HCT116 (cell line): ENCODE results near the gene SPATA45. TPM values are rescaled to one million over a fixed set of nuclear protein-coding genes. Genes with fewer than 3 reads are reported as not detected.

Experiments
- ATAC-seq: fragments of 200-7000 bp; cut with Tn5 transposase; 2 replicates; pipeline ENCODE4 v1.9.1; 2020; ENCODE audit warnings: mild to moderate bottlenecking, moderate library complexity
- BruUV-seq: library from RNA; stranded (reverse); fragments of 400-500 nt; replicated peaks from 2 replicates; lab custom pipeline; 2021; lab: Mats Ljungman, UMichigan
- CTCF ChIA-PET: fragments of 300-600 bp; sonication (Branson Sonifier 250); formaldehyde crosslinking; loops from one replicate; lab custom pipeline; 2021; ENCODE audit warnings: antibody characterized with exemption; lab: Charles Lee
- POLR2A ChIA-PET: fragments of 300-600, 350-600 bp; sonication (Branson Sonifier 250); formaldehyde crosslinking; loops from one replicate; lab custom pipeline; 2021; ENCODE audit warnings: antibody characterized with exemption; lab: Charles Lee
- RAD21 ChIA-PET, 2 experiments: fragments of 300-600 bp; sonication (Branson Sonifier 250); formaldehyde crosslinking; loops; one replicate each; lab custom pipeline; 2023; ENCODE audit warnings: low total read pairs in 2 of 2; ENCODE audit not compliant: uncharacterized antibody in 2 of 2, unreplicated experiment in 2 of 2, low non-redundant PET in 1 of 2; lab: Charles Lee
- DNase-seq: peaks from one replicate; pipeline ENCODE4 v3.0.0-alpha.2; 2010; ENCODE audit warnings: low read depth, low spot score
- H2AFZ ChIP-seq: fragments of 200-600 bp; shearing (Covaris generic), sonication (generic); 2 replicates; pipeline ENCODE4 v1.6.1; 2017; ENCODE audit warnings: low read depth, mixed run types, mixed read lengths, antibody characterized with exemption, low read length; ENCODE audit not compliant: poor library complexity, severe bottlenecking
- H3K27ac ChIP-seq: 2 replicates; pipeline ENCODE4 v1.5.1; 2012; ENCODE audit warnings: low read depth, low read length
- H3K27me3 ChIP-seq: fragments of 200-600 bp; sonication (generic); 2 replicates; pipeline ENCODE4 v1.6.1; 2016; ENCODE audit warnings: mixed run types, low read length, mixed read lengths; ENCODE audit not compliant: insufficient read depth
- H3K36me3 ChIP-seq, 2 experiments: fragments of 200-500 bp in 1 of 2; fragments of 200-600 bp in 1 of 2; sonication (Bioruptor generic) in 1 of 2; sonication (generic) in 1 of 2; 2 replicates each; pipeline versions ENCODE4 v1.5.1 to v1.6.1; 2014 to 2016; ENCODE audit warnings: low read length in 2 of 2, inconsistent platforms in 1 of 2, mixed read lengths in 1 of 2, mixed run types in 1 of 2; ENCODE audit not compliant: insufficient read depth in 2 of 2, control insufficient read depth in 1 of 2
- H3K4me1 ChIP-seq, 2 experiments: fragments of 200-600 bp in 1 of 2; sonication (generic) in 1 of 2; 2 replicates each; pipeline versions ENCODE4 v1.5.1 to v1.6.1; 2012 to 2017; ENCODE audit warnings: low read length in 2 of 2, inconsistent platforms in 1 of 2, mild to moderate bottlenecking in 1 of 2, mixed read lengths in 1 of 2, mixed run types in 1 of 2, moderate library complexity in 1 of 2; ENCODE audit not compliant: insufficient read depth in 2 of 2, control insufficient read depth in 1 of 2
- H3K4me2 ChIP-seq: fragments of 200-600 bp; sonication (generic); 2 replicates; pipeline ENCODE4 v1.6.1; 2017; ENCODE audit warnings: mixed run types, low read length, mixed read lengths
- H3K4me3 ChIP-seq, 2 experiments: fragments of 200-600 bp in 1 of 2; sonication (generic) in 1 of 2; replicated peaks in 1 of 2; 2 replicates each; pipeline ENCODE4 v1.5.1; 2011 to 2016; ENCODE audit warnings: low read length in 2 of 2, control low read depth in 1 of 2, low read depth in 1 of 2, mild to moderate bottlenecking in 1 of 2, mixed read lengths in 1 of 2, mixed run types in 1 of 2
- H3K79me2 ChIP-seq: fragments of 200-600 bp; sonication (generic); 2 replicates; pipeline ENCODE4 v1.6.1; 2017; ENCODE audit warnings: mild to moderate bottlenecking, mixed run types, low read length, moderate library complexity, mixed read lengths; ENCODE audit not compliant: insufficient read depth
- H3K9ac ChIP-seq: fragments of 200-600 bp; sonication (generic); 2 replicates; pipeline ENCODE4 v1.6.1; 2016; ENCODE audit warnings: low read length, mixed read lengths
- H3K9me2 ChIP-seq: fragments of 200-600 bp; sonication (generic), shearing (Covaris generic); 2 replicates; pipeline ENCODE4 v1.6.1; 2017; ENCODE audit warnings: mixed run types, mild to moderate bottlenecking, moderate library complexity; ENCODE audit not compliant: insufficient read depth
- H3K9me3 ChIP-seq, 2 experiments: fragments of 200-500 bp in 1 of 2; fragments of 200-600 bp in 1 of 2; sonication (Bioruptor generic) in 1 of 2; sonication (generic) in 1 of 2; 2 replicates each; pipeline ENCODE4 v1.6.1; 2014 to 2017; ENCODE audit warnings: low read length in 2 of 2, mixed read lengths in 2 of 2, inconsistent platforms in 1 of 2, low read depth in 1 of 2, mild to moderate bottlenecking in 1 of 2, mixed run types in 1 of 2, moderate library complexity in 1 of 2; ENCODE audit not compliant: control insufficient read depth in 1 of 2, insufficient read depth in 1 of 2
- H4K20me1 ChIP-seq: fragments of 200-600 bp; sonication (generic), shearing (Covaris generic); 2 replicates; pipeline ENCODE4 v1.6.1; 2017; ENCODE audit warnings: mixed run types, mild to moderate bottlenecking, moderate library complexity; ENCODE audit not compliant: insufficient read depth
- ELF1 ChIP-seq: IDR thresholded peaks from 2 replicates; pipeline ENCODE4 v1.6.1; 2012; ENCODE audit warnings: low read depth, borderline replicate concordance
- POLR2A ChIP-seq: IDR thresholded peaks from 2 replicates; pipeline ENCODE4 v1.7.0; 2011; ENCODE audit warnings: borderline replicate concordance; ENCODE audit not compliant: insufficient read depth, insufficient read length; ENCODE audit errors: extremely low read depth
- POLR2AphosphoS5 ChIP-seq: IDR thresholded peaks from 2 replicates; pipeline ENCODE4 v1.6.1; 2011; ENCODE audit warnings: mild to moderate bottlenecking, low read depth, low read length, moderate library complexity
- RAD21 ChIP-seq: IDR thresholded peaks from 2 replicates; pipeline ENCODE4 v1.6.1; 2012; ENCODE audit warnings: low read depth, mild to moderate bottlenecking
- SP1 ChIP-seq: IDR thresholded peaks from 2 replicates; pipeline ENCODE4 v1.6.1; 2012; ENCODE audit warnings: low read depth
- ZNF274 ChIP-seq: fragments of 200-500 bp; sonication (Bioruptor generic); IDR thresholded peaks from 2 replicates; pipeline ENCODE4 v1.6.1; 2014; ENCODE audit warnings: mild to moderate bottlenecking, low read depth, low read length, inconsistent platforms
- intact Hi-C: fragments of 100-400 bp; cut with micrococcal nuclease; formaldehyde crosslinking; loops from 2 replicates; pipeline ENCODE4 v1.10.0; 2022
- total RNA-seq: library from RNA; stranded (reverse); gene quantifications from one replicate; pipeline ENCODE4 v1.2.1, GENCODE V29; 2021; ENCODE audit not compliant: unreplicated experiment
- TF ChIP-seq, protein P1 (sequence below): IDR thresholded peaks from 2 replicates; pipeline ENCODE4 v1.6.1; 2012
- TF ChIP-seq, protein P2 (sequence below): IDR thresholded peaks from 2 replicates; pipeline ENCODE4 v1.6.1; 2012; ENCODE audit warnings: low read depth

SPATA45 gene
- total RNA-seq, 1 experiment from 2014 or later, result not detected

DNA sequence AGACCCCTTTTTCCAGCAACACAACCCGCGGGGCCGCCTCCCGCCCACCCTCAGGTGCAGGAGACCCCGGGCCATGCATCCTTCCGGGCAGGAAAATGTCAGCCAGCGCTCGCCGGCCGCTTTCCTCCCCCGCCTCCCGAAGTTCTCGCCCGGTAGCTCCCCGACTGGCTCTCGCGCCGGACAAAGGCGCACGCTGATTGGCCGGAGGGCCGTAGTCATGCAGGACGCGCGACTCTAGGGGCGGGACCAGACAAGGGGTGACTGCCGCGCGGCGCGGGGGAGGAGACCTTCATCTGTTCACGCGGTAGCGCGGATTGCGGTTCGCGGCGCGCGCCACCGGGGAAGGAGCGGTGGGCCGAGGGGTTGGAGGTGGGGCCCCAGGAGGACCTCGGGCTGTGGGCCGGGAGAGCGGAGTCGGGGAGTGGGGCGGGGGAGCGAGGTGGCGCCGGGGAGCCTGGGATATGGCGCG lies 10.6 kb upstream of the SPATA45 start, which contains the start of gene FLVCR1 (continued):
- TF ChIP-seq ZNF274, result no peak
- no peak for TF ChIP-seq RAD21
- no peak for TF ChIP-seq POLR2A
- TF ChIP-seq ELF1, result no peak

DNA sequence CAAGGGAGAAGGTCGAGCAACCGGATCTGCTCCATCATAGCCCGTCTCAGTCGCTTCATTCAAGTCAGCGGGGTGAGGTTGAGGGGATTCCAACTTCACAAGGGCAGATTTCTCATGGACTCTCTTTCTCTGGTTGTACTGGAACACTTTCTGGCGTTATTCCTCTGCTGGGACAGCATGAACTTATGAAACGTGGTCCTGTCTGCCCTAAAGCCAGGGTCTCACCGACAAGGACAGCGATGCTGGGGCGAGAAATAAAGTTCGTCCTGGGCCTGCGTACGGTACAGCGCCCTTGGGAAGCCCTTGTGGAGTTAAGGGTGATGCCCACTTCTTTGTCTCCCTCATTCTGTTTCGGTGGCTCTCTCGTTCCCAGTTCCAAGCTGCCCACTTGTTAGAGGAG lies 9.3 kb upstream of the SPATA45 start:
- H2AFZ ChIP-seq, result no peak overlapping the region
- no TSS peak for BruUV-seq
- H3K4me2 ChIP-seq, result peak overlapping the region; percentile 89
- ChIA-PET RAD21 (no interaction called here), POLR2A (no interaction called here), CTCF (interaction anchor here (1.2 kb wide), 1 partner anchor 42 kb away, joined by 4 read pairs; no protein-coding TSS in a partner anchor)
- TF ChIP-seq SP1 (no peak), ZNF274 (no peak), POLR2AphosphoS5 (no peak)
- TF ChIP-seq, protein P1, sequence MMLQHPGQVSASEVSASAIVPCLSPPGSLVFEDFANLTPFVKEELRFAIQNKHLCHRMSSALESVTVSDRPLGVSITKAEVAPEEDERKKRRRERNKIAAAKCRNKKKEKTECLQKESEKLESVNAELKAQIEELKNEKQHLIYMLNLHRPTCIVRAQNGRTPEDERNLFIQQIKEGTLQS, result no peak
- TF ChIP-seq, protein P2, sequence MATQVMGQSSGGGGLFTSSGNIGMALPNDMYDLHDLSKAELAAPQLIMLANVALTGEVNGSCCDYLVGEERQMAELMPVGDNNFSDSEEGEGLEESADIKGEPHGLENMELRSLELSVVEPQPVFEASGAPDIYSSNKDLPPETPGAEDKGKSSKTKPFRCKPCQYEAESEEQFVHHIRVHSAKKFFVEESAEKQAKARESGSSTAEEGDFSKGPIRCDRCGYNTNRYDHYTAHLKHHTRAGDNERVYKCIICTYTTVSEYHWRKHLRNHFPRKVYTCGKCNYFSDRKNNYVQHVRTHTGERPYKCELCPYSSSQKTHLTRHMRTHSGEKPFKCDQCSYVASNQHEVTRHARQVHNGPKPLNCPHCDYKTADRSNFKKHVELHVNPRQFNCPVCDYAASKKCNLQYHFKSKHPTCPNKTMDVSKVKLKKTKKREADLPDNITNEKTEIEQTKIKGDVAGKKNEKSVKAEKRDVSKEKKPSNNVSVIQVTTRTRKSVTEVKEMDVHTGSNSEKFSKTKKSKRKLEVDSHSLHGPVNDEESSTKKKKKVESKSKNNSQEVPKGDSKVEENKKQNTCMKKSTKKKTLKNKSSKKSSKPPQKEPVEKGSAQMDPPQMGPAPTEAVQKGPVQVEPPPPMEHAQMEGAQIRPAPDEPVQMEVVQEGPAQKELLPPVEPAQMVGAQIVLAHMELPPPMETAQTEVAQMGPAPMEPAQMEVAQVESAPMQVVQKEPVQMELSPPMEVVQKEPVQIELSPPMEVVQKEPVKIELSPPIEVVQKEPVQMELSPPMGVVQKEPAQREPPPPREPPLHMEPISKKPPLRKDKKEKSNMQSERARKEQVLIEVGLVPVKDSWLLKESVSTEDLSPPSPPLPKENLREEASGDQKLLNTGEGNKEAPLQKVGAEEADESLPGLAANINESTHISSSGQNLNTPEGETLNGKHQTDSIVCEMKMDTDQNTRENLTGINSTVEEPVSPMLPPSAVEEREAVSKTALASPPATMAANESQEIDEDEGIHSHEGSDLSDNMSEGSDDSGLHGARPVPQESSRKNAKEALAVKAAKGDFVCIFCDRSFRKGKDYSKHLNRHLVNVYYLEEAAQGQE, result no peak
- H3K79me2 ChIP-seq, result peaks cover 35% of the 10 kb centered on the region
- DNase-seq, result no peak
- H3K27me3 ChIP-seq, result no peaks in the 10 kb centered on the region
- H3K9me3 ChIP-seq, result no peaks in the 10 kb centered on the region
- H3K27ac ChIP-seq, result peak overlapping the region; percentile 68
- H4K20me1 ChIP-seq, result no peaks in the 10 kb centered on the region
- H3K36me3 ChIP-seq, result peaks cover 0 to 7% of the 10 kb centered on the region in 2 experiments; a peak in 1 of 4 replicates
- peaks cover 13 to 19% of the 10 kb centered on the region in 2 experiments for H3K4me1 ChIP-seq
- no peak for ATAC-seq
- peak overlapping the region; percentile 82 to 92 for H3K4me3 ChIP-seq
- peak overlapping the region; percentile 92; the same call in 1 of the 2 replicates for H3K9ac ChIP-seq
- H3K9me2 ChIP-seq, result no peaks in the 10 kb centered on the region
- intact Hi-C loops, result no loop called here
